Activated T-helper 17 cell treated with anti-CD3 and anti-CD28 coated beads, Interleukin-2, amount 50 U/mL, for 72 hours (primary cell): ENCODE measurements around the gene DSE. TPM values are rescaled to one million over a fixed set of nuclear protein-coding genes. Genes with fewer than 3 reads are reported as not detected.
A peak's percentile ranks its signal among the peaks of the same experiment; 100 is the strongest.

ENCODE experiments used
- ATAC-seq: fragments of 150-1000 bp; cut with Tn5 transposase; replicated peaks from 2 replicates; pipeline ENCODE4 v1.10.0; 2021; ENCODE audit warnings: mild to moderate bottlenecking, moderate library complexity
- H3K27ac Mint-ChIP-seq: one replicate; pipeline ENCODE4 v1.8.0; 2022; ENCODE audit warnings: mixed read lengths
- H3K27me3 Mint-ChIP-seq: one replicate; pipeline ENCODE4 v1.8.0; 2022; ENCODE audit warnings: mixed read lengths
- H3K36me3 Mint-ChIP-seq: one replicate; pipeline ENCODE4 v1.8.0; 2022; ENCODE audit warnings: low read depth, mild to moderate bottlenecking, mixed read lengths
- H3K4me1 Mint-ChIP-seq: one replicate; pipeline ENCODE4 v1.8.0; 2022; ENCODE audit warnings: mixed read lengths
- H3K4me3 Mint-ChIP-seq: one replicate; pipeline ENCODE4 v1.8.0; 2022; ENCODE audit warnings: mild to moderate bottlenecking, mixed read lengths
- H3K9me3 Mint-ChIP-seq: one replicate; pipeline ENCODE4 v1.8.0; 2022; ENCODE audit warnings: mixed read lengths
- total RNA-seq, 2 donors: library from RNA; stranded (reverse); gene quantifications; one replicate each; pipeline ENCODE4 v1.2.3, GENCODE V29; 2022

The DSE gene
- total RNA-seq, 2 donors from 2014 or later, result 26.0 to 28.9 TPM

GRCh38 chr6:116371120-116371917, 572 bp downstream of the DSE start:
- no peaks in the 10 kb centered on the region for H3K27me3 Mint-ChIP-seq
- peak overlapping the region; percentile 82 for H3K4me3 Mint-ChIP-seq
- H3K9me3 Mint-ChIP-seq, result no peaks in the 10 kb centered on the region
- peaks cover 5% of the 10 kb centered on the region for H3K36me3 Mint-ChIP-seq
- peak overlapping the region; percentile 38 for H3K27ac Mint-ChIP-seq
- peak; percentile 66 for ATAC-seq
- H3K4me1 Mint-ChIP-seq, result peaks cover 19% of the 10 kb centered on the region

GRCh38 chr6:116371918-116372209, 1.1 kb downstream of the DSE start:
- peak overlapping the region; percentile 38 for H3K27ac Mint-ChIP-seq
- no peaks in the 10 kb centered on the region for H3K9me3 Mint-ChIP-seq
- no peaks in the 10 kb centered on the region for H3K27me3 Mint-ChIP-seq
- peak overlapping the region; percentile 82 for H3K4me3 Mint-ChIP-seq
- ATAC-seq, result no peak
- H3K4me1 Mint-ChIP-seq, result peaks cover 19% of the 10 kb centered on the region
- H3K36me3 Mint-ChIP-seq, result peaks cover 5% of the 10 kb centered on the region

DNA sequence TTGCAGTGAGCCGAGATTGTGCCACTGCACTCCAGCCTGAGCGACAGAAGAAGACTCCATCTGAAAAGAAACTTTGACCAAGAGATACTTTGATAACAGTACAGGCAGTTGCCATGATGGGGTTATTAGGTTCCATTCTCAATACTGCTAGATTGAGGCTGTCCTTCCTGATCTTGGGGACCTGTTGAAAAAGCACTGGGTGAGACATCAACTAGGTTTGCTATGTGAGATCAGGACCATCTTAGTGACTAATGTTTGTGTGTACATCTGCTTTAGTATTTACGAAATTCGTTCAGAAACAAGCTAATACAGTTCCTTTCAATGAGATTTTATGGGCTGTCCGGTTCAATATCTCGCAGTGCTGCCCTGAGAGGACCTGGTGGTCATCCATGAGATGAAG, 2.6 kb downstream of the DSE start:
- no peak overlapping the region for H3K27ac Mint-ChIP-seq
- no peak overlapping the region for H3K4me3 Mint-ChIP-seq
- H3K4me1 Mint-ChIP-seq, result peaks cover 12% of the 10 kb centered on the region
- no peak for ATAC-seq
- H3K9me3 Mint-ChIP-seq, result no peaks in the 10 kb centered on the region
- peaks cover 5% of the 10 kb centered on the region for H3K36me3 Mint-ChIP-seq
- H3K27me3 Mint-ChIP-seq, result no peaks in the 10 kb centered on the region

- Mint-ChIP-seq H3K27ac (no peak overlapping the region), H3K9me3 (no peaks in the 10 kb centered on the region), H3K4me1 (peaks cover 9% of the 10 kb centered on the region), H3K27me3 (no peaks in the 10 kb centered on the region), H3K36me3 (peaks cover 5% of the 10 kb centered on the region), H3K4me3 (no peak overlapping the region)
- no peak for ATAC-seq
These were observed 3.2 kb downstream of the DSE start for GRCh38 chr6:116373940-116374339.

DNA sequence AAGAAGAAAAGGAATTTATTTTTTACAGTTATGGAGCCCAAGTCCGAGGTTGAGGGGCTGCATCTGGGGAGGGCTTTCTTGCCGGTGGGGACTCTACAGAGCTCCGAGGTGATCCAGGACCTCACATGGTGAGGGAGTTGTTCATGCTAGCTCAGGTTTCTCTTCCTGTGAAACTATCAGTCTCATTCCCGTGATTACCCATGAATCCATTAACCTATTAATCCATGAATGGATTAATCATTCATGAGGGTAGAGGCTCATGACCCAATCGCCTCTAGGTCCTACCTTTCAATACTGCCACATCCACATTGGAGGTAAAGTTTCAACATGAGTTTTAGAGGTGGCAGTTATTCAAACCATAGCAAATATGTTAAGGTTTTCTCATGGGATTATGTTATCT, 3.8 kb downstream of the DSE start:
- Mint-ChIP-seq H3K36me3 (peaks cover 5% of the 10 kb centered on the region), H3K27ac (no peak overlapping the region), H3K9me3 (no peaks in the 10 kb centered on the region), H3K4me1 (peaks cover 8% of the 10 kb centered on the region), H3K4me3 (no peak overlapping the region), H3K27me3 (no peaks in the 10 kb centered on the region)
- ATAC-seq, result no peak

DNA sequence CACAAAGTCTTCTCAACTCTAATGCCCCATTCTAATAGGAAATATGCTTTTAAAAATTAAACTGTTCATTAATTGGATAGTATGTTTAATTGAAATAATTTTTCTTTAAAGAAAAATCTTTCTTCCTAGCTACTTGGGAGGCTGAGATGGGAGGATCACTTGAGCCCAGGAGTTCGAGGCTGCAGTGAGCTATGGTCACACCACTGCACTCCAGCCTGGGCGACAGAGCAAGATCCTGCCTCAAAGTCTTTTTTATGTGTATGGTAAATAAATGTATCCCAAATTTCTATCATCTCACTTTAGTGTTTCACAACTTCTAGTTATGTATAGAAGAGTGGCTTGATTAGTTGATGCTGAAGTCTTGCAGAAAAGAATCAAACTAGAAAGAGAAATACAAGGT, 4.5 kb downstream of the DSE start:
- H3K4me3 Mint-ChIP-seq, result no peak overlapping the region
- H3K4me1 Mint-ChIP-seq, result peaks cover 2% of the 10 kb centered on the region
- H3K27me3 Mint-ChIP-seq, result no peaks in the 10 kb centered on the region
- no peak for ATAC-seq
- H3K9me3 Mint-ChIP-seq, result no peaks in the 10 kb centered on the region
- peaks cover 5% of the 10 kb centered on the region for H3K36me3 Mint-ChIP-seq
- H3K27ac Mint-ChIP-seq, result no peak overlapping the region

GRCh38 chr6:116376149-116376548, 5.4 kb downstream of the DSE start:
- H3K27me3 Mint-ChIP-seq, result no peaks in the 10 kb centered on the region
- no peak overlapping the region for H3K27ac Mint-ChIP-seq
- no peaks in the 10 kb centered on the region for H3K4me1 Mint-ChIP-seq
- no peak for ATAC-seq
- peaks cover 5% of the 10 kb centered on the region for H3K36me3 Mint-ChIP-seq
- no peak overlapping the region for H3K4me3 Mint-ChIP-seq
- no peaks in the 10 kb centered on the region for H3K9me3 Mint-ChIP-seq

- H3K9me3 Mint-ChIP-seq, result no peaks in the 10 kb centered on the region
- no peak overlapping the region for H3K27ac Mint-ChIP-seq
- no peak overlapping the region for H3K4me3 Mint-ChIP-seq
These were observed 9.0 kb downstream of the DSE start for GRCh38 chr6:116379764-116380163.

DNA sequence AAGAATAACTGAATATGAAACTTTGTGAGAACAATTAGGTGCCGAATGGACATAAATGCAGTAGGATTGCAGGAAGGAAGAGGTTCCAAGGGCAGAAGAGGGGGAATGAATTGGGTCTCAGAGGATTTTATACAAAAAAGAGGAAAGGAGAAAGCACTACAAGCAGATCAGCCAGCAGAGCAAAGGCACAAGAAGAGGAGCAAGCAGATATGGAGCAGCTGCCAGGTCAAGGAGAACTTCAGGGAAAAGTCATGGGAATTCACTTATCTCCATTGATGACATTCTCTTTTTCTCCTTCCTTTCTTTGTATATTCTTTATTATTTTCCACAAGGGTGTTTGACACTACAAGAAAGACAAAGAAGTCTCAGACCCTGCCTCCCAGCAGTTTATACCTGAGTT, 9.6 kb downstream of the DSE start:
- no peak overlapping the region for H3K4me3 Mint-ChIP-seq
- H3K36me3 Mint-ChIP-seq, result no peaks in the 10 kb centered on the region
- no peaks in the 10 kb centered on the region for H3K27me3 Mint-ChIP-seq
- H3K27ac Mint-ChIP-seq, result no peak overlapping the region
- no peaks in the 10 kb centered on the region for H3K9me3 Mint-ChIP-seq
- peaks cover 7% of the 10 kb centered on the region for H3K4me1 Mint-ChIP-seq
- no peak for ATAC-seq

More at GRCh38 chr6:116379764-116380163, 9.0 kb downstream of the DSE start:
- ATAC-seq, result no peak
- no peaks in the 10 kb centered on the region for H3K27me3 Mint-ChIP-seq
- peaks cover 2% of the 10 kb centered on the region for H3K4me1 Mint-ChIP-seq
- H3K36me3 Mint-ChIP-seq, result no peaks in the 10 kb centered on the region

DNA sequence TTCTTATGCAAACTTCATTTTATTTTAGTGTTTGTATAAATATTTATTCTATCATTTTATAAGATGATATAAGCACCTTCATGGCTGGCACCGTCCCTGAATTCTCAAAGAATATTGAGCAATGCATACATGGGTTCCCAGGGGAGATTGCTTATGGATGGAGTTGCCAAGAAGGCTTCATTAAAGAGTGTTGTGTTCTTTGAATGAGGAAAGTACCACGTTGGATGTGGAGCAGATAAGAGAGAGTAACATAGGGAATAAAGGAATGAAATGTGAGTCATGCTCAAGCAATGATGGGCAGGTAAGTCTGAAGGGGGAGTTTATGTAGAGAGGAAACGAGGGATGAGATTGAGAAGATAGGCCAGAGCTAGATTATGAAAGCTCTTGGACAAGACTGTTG, 10.3 kb downstream of the DSE start:
- H3K27me3 Mint-ChIP-seq, result no peaks in the 10 kb centered on the region
- H3K27ac Mint-ChIP-seq, result no peak overlapping the region
- peaks cover 9% of the 10 kb centered on the region for H3K4me1 Mint-ChIP-seq
- H3K9me3 Mint-ChIP-seq, result no peaks in the 10 kb centered on the region
- no peak for ATAC-seq
- no peaks in the 10 kb centered on the region for H3K36me3 Mint-ChIP-seq
- H3K4me3 Mint-ChIP-seq, result no peak overlapping the region

- no peaks in the 10 kb centered on the region for H3K9me3 Mint-ChIP-seq
- no peak overlapping the region for H3K4me3 Mint-ChIP-seq
- H3K4me1 Mint-ChIP-seq, result peaks cover 19% of the 10 kb centered on the region
- no peaks in the 10 kb centered on the region for H3K27me3 Mint-ChIP-seq
- no peak for ATAC-seq
- no peak overlapping the region for H3K27ac Mint-ChIP-seq
- H3K36me3 Mint-ChIP-seq, result no peaks in the 10 kb centered on the region
These were observed 11.8 kb downstream of the DSE start for GRCh38 chr6:116382587-116382986.

DNA sequence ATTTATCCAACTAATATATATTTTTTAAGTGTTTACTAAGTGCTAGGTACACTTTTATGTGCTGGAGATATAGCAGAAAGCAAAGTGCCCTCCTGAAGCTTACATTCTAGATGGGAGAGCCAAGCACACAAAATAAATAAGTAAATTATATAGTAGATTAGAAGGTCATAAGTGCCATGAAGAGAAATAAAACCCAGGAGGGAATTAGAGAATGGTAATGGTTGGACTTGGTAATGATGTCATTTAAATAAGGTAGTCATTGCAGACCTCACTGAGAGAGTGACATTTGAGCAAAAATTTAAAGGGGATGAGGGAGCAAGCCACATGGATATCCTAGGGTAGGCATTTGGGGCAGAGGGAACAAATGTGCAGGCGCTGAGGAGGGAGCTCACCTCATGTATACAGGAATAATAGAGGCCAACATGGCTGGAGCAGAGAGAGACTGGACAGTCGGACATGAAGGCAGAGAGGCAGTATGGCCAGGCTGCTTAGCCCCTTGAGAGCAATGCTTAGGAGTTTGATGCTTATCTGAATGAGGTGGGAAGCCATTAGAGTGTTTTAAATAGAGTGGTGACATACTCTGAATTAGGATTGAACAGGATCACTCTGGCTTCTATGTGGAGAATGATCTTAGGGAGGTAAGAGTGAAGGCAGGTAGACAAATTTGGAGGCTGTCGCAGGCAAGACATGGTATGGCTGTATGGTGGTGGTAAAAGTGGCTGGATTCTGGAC, 14.1 kb downstream of the DSE start:
- Mint-ChIP-seq H3K36me3 (no peaks in the 10 kb centered on the region), H3K4me1 (peaks cover 37% of the 10 kb centered on the region), H3K4me3 (peak overlapping the region; percentile 64), H3K9me3 (no peaks in the 10 kb centered on the region), H3K27me3 (no peaks in the 10 kb centered on the region), H3K27ac (peak overlapping the region; percentile 69)
- no peak for ATAC-seq

DNA sequence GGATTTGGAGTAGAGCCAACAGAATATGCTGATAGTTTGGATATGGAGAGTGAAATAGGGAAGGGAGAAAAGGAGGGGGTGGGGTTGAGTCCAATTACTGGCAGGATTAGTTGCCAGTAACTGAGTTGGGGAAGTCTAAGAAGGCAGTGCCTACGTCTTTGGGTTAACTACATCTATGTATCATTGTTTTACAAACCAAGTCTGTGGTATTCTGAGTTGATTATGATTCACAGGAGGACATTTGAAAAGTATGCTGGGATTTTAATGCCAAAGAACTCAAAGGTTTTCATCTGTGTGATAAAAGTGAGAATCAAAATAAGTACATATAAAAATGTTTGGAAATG, 14.7 kb downstream of the DSE start:
- Mint-ChIP-seq H3K4me3 (peak overlapping the region; percentile 64), H3K4me1 (peaks cover 37% of the 10 kb centered on the region), H3K36me3 (no peaks in the 10 kb centered on the region), H3K9me3 (no peaks in the 10 kb centered on the region), H3K27me3 (no peaks in the 10 kb centered on the region), H3K27ac (peak overlapping the region; percentile 69)
- ATAC-seq, result peak; percentile 69

DNA sequence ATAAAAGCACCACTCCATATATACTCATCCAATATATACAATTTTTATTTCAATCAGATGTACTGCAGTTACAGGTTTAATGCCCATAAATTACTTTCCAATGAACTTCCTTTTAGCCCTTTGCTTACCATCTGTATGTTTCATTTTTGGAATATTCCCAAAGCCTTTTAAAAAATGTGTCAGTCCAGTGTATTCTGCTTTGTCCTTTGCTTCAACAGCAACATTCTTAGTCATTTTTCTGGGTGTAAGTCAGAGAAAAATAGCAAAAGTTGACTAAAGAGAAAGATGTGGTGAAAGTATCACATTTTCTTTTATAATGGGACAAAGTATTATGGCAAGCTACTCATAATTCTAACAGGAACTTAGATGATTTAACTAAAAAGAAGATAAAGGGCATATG, 15.2 kb downstream of the DSE start:
- H3K9me3 Mint-ChIP-seq, result no peaks in the 10 kb centered on the region
- H3K27ac Mint-ChIP-seq, result peak overlapping the region; percentile 69
- H3K36me3 Mint-ChIP-seq, result no peaks in the 10 kb centered on the region
- no peaks in the 10 kb centered on the region for H3K27me3 Mint-ChIP-seq
- ATAC-seq, result no peak
- H3K4me1 Mint-ChIP-seq, result peaks cover 37% of the 10 kb centered on the region
- H3K4me3 Mint-ChIP-seq, result peak overlapping the region; percentile 64

GRCh38 chr6:116386581-116387299, 16.0 kb downstream of the DSE start:
- Mint-ChIP-seq H3K27ac (peak overlapping the region; percentile 62), H3K36me3 (no peaks in the 10 kb centered on the region), H3K4me1 (peaks cover 37% of the 10 kb centered on the region), H3K27me3 (no peaks in the 10 kb centered on the region), H3K9me3 (no peaks in the 10 kb centered on the region), H3K4me3 (peak overlapping the region; percentile 64)
- ATAC-seq, result peak; percentile 73
